Panc1 (cell line): Measurements from ENCODE around the gene MINDY4. TPM values are rescaled to one million over a fixed set of nuclear protein-coding genes. Genes with fewer than 3 reads are reported as not detected.

Source experiments
- ATAC-seq: fragments of 200-7000 bp; cut with Tn5 transposase; 2 replicates; pipeline ENCODE4 v1.9.1; 2020; ENCODE audit warnings: mild to moderate bottlenecking, moderate library complexity
- BruUV-seq: library from RNA; stranded (reverse); fragments of 400-500 nt; replicated peaks from 2 replicates; lab custom pipeline; 2021; lab: Mats Ljungman, UMichigan
- CTCF ChIA-PET: fragments of 300-600 bp; sonication (Branson Sonifier 250); formaldehyde crosslinking; loops from one replicate; lab custom pipeline; 2022; ENCODE audit warnings: antibody characterized with exemption; lab: Charles Lee
- POLR2A ChIA-PET: fragments of 300-600 bp; sonication (Branson Sonifier 250); formaldehyde crosslinking; loops from one replicate; lab custom pipeline; 2022; ENCODE audit warnings: antibody characterized with exemption; lab: Charles Lee
- DNase-seq: peaks from one replicate; pipeline ENCODE4 v3.0.0-alpha.2; 2010; ENCODE audit warnings: low read depth, low spot score
- H3K27ac ChIP-seq: 2 replicates; pipeline ENCODE4 v1.5.1; 2011; ENCODE audit warnings: mild to moderate bottlenecking, low read length, inconsistent platforms
- H3K27me3 ChIP-seq: fragments of 200-500 bp; sonication (Bioruptor generic); 2 replicates; pipeline ENCODE4 v1.6.0; 2014; ENCODE audit warnings: low read length, inconsistent platforms; ENCODE audit not compliant: control insufficient read depth, insufficient read depth
- H3K36me3 ChIP-seq: fragments of 200-500 bp; sonication (Bioruptor generic); 2 replicates; pipeline ENCODE4 v1.5.1; 2014; ENCODE audit warnings: inconsistent platforms, mild to moderate bottlenecking, low read length, moderate library complexity; ENCODE audit not compliant: control insufficient read depth, insufficient read depth
- H3K4me1 ChIP-seq: 2 replicates; pipeline ENCODE4 v1.5.1; 2011; ENCODE audit warnings: inconsistent platforms, mild to moderate bottlenecking, low read length, moderate library complexity; ENCODE audit not compliant: control insufficient read depth, insufficient read depth
- H3K4me3 ChIP-seq, 2 experiments: 2 replicates each; pipeline ENCODE4 v1.5.1; 2011 to 2012; ENCODE audit warnings: low read depth in 2 of 2, low read length in 2 of 2, mild to moderate bottlenecking in 2 of 2, inconsistent platforms in 1 of 2, moderate library complexity in 1 of 2
- H3K9me3 ChIP-seq: fragments of 200-500 bp; sonication (Bioruptor generic); 2 replicates; pipeline ENCODE4 v1.5.1; 2014; ENCODE audit warnings: low read depth, mild to moderate bottlenecking, inconsistent platforms, low read length, moderate library complexity; ENCODE audit not compliant: control insufficient read depth, insufficient read depth
- CTCF ChIP-seq: fragments of 450-650 bp; IDR thresholded peaks from 2 replicates; pipeline ENCODE4 v1.5.1; 2017; ENCODE audit warnings: mild to moderate bottlenecking
- POLR2AphosphoS5 ChIP-seq: IDR thresholded peaks from 2 replicates; pipeline ENCODE4 v1.6.1; 2012; ENCODE audit warnings: mild to moderate bottlenecking, low read depth, low read length, moderate library complexity
- REST ChIP-seq, 2 experiments: IDR thresholded peaks; 2 replicates each; pipeline ENCODE4 v1.6.1; 2011 to 2012; ENCODE audit warnings: low read depth in 2 of 2, control low read depth in 1 of 2, low read length in 1 of 2, mild to moderate bottlenecking in 1 of 2, moderate library complexity in 1 of 2; ENCODE audit not compliant: insufficient read depth in 1 of 2
- SIN3A ChIP-seq: IDR thresholded peaks from 2 replicates; pipeline ENCODE4 v1.6.1; 2012; ENCODE audit warnings: low read depth, mild to moderate bottlenecking, low read length, moderate library complexity, borderline replicate concordance; ENCODE audit not compliant: insufficient read depth
- TCF7L2 ChIP-seq: IDR thresholded peaks from 2 replicates; pipeline ENCODE4 v1.6.1; 2011; ENCODE audit warnings: mild to moderate bottlenecking, low read depth, low read length, inconsistent platforms
- in situ Hi-C: cut with HindIII; loops from 2 replicates; pipeline ENCODE4 v1.10.0; 2016; ENCODE audit warnings: low sequenced_read_pairs, low pct_unique_long_range_greater_than_20kb
- intact Hi-C: fragments of 100-400 bp; cut with micrococcal nuclease; formaldehyde crosslinking; loops from one replicate; pipeline ENCODE4 v1.10.0; 2022; ENCODE audit not compliant: unreplicated experiment
- total RNA-seq: library from RNA; stranded (reverse); gene quantifications from one replicate; pipeline ENCODE4 v1.2.1, GENCODE V29; 2021; ENCODE audit not compliant: unreplicated experiment

Gene MINDY4
- total RNA-seq, 1 experiment from 2014 or later, result 6.2 TPM

GRCh38 chr7:30844483-30844874, 73.3 kb downstream of the MINDY4 start:
- in situ Hi-C loops, result no loop called here
- TF ChIP-seq SIN3A, result no peak
- TF ChIP-seq TCF7L2, result no peak
- no peak for TF ChIP-seq POLR2AphosphoS5
- TF ChIP-seq CTCF, result no peak
- no peak for TF ChIP-seq REST (IDR thresholded peaks at IDR 0.05; ENCODE audit: insufficient read depth in 1 of 2, low read depth in 2 of 2, low read length in 1 of 2)
- ChIA-PET CTCF (no interaction called here), POLR2A (no interaction called here)
- no TSS peak for BruUV-seq
- peaks cover 9% of the 10 kb centered on the region for H3K4me1 ChIP-seq
- DNase-seq (no peak), ATAC-seq (no peak)
- intact Hi-C loops, result no loop called here
- H3K27ac ChIP-seq, result no peak overlapping the region
- H3K36me3 ChIP-seq, result no peaks in the 10 kb centered on the region
- no peak overlapping the region for H3K4me3 ChIP-seq
- no peaks in the 10 kb centered on the region for H3K9me3 ChIP-seq
- H3K27me3 ChIP-seq, result no peaks in the 10 kb centered on the region

GRCh38 chr7:30844916-30845315, 73.7 kb downstream of the MINDY4 start:
- Histone ChIP-seq H3K27me3 (no peaks in the 10 kb centered on the region), H3K9me3 (no peaks in the 10 kb centered on the region), H3K4me1 (peaks cover 9% of the 10 kb centered on the region), H3K36me3 (no peaks in the 10 kb centered on the region), H3K4me3 (no peak overlapping the region), H3K27ac (no peak overlapping the region)
- ATAC-seq, result no peak
- in situ Hi-C loops (no loop called here), intact Hi-C loops (no loop called here)
- DNase-seq, result no peak
- POLR2A ChIA-PET, result interaction anchor here (0.6 kb wide), 1 partner anchor 392 kb away, joined by 4 read pairs; no protein-coding TSS in a partner anchor
- TF ChIP-seq TCF7L2, result no peak
- no peak for TF ChIP-seq CTCF
- TF ChIP-seq REST (IDR thresholded peaks at IDR 0.05; ENCODE audit: insufficient read depth in 1 of 2, low read depth in 2 of 2, low read length in 1 of 2), result no peak
- TF ChIP-seq POLR2AphosphoS5, result no peak
- TF ChIP-seq SIN3A, result no peak
- CTCF ChIA-PET, result no interaction called here
- BruUV-seq, result no TSS peak
